M059J (cell line): ENCODE measurements around the gene PPP1R3E. TPM values are rescaled to one million over a fixed set of nuclear protein-coding genes. Genes with fewer than 3 reads are reported as not detected.
A peak's percentile ranks its signal among the peaks of the same experiment; 100 is the strongest.
"Not testable (repeated sequence)": the region's sequence is repeated elsewhere in the genome, so short reads cannot be mapped to it uniquely, and the experiment has no call there.

Source experiments
- DNase-seq: peaks from one replicate; pipeline ENCODE4 v3.0.0-alpha.2; 2012; ENCODE audit warnings: low read depth
- total RNA-seq: library from RNA; depleted of rRNA; stranded (reverse); fragments of >200 nt; shearing (Covaris generic); gene quantifications from 2 replicates; pipeline ENCODE4 v1.2.3, GENCODE V29; 2014

PPP1R3E gene
- total RNA-seq, 1 experiment from 2014 or later = 3.0 TPM

- no peak for DNase-seq
Measured at GRCh38 chr14:23297611-23298277, 4.9 kb downstream of the PPP1R3E start.

DNA sequence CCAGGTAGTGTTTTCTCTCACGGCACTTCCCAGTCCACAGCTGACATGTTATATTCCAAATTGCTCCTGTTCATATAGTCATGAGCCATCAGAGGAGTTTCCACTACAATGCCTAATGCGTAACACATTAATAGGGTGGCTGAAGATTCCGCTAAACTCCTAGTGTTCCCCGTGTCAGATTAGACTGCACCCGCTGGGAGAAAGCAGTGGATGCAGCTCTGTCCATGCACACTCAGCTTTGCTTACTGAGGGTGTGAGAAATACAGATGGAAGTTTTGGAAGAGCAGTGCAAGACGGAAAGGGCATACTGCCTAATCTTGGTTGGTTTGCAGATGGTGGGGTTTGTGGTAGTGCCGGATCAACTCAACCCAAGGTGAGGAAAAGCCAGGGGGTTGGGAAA is 5.6 kb downstream of the PPP1R3E start:
- no peak for DNase-seq

DNA sequence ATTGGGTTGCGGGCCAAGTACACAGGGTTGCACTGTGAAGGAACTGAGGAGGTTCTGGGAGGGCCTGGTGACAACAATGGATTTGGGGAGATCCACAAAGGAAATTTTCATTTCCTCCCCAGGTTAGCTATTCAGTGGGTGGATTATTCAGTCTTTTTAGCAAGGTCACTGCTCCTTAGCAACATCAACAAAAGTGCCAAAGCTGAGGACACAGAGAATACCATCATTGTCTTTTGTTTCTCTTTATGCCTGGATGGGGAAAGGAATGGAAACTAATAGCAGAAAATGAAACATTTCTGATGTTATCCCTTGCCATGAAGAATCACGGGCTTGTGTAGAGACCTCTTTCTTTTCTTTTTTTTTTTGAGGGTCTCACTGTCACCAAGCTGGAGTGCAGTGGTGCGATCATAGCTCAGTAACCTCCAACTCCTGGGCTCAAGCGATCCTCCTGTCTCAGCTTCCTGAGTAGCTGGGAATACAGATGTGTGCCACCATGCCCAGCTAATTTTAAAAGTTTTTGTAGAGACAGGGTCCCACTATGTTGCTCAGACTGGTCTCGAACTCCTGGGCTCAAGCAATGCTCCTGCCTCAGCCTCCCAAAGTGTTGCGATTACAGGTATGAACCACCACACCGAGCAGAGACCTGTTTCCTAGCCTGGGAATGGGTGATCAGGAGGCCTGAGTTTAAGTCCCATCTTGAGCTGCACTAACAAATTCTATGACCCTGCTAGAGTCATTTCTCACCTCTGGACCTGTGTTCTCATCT is 6.5 kb downstream of the PPP1R3E start:
- DNase-seq = no peak

DNA sequence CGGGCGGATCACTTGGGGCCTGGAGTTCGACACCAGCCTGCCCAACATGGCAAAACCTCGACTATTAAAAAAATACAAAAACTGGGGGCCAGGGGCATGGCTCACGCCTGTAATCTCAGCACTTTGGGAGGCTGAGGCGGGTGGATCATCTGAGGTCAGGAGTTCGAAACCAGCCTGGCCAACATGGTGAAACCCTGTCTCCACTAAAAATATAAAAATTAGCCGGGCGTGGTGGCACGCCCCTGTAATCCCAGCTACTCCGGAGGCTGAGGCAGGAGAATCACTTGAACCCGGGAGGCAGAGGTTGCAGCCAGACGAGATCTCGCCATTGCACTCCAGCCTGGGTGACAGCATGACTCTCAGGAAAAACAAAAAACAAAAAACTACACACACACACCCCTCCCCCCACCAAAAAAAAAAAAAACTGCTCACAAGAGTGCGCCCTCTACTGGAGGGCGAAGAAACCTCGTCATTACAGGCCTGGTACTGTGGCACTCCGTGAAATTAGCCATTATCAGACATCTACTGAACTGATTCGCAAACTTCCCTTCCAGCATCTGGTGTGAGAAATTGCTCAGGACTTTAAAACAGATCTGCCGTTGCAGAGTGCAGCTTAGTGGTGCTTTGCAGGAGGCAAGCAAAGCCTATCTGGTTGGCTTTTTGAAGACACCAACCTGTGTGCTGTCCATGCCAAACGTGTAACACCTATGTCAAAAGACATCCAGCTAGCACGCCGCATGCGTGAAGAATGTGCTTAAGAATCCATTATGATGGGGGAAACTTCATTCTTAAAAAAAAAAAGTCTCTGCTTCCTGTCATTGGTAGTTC is 7.7 kb downstream of the PPP1R3E start:
- peak; percentile 53 for DNase-seq

GRCh38 chr14:23286902-23287479 is 15.7 kb downstream of the PPP1R3E start:
- no peak for DNase-seq

DNA sequence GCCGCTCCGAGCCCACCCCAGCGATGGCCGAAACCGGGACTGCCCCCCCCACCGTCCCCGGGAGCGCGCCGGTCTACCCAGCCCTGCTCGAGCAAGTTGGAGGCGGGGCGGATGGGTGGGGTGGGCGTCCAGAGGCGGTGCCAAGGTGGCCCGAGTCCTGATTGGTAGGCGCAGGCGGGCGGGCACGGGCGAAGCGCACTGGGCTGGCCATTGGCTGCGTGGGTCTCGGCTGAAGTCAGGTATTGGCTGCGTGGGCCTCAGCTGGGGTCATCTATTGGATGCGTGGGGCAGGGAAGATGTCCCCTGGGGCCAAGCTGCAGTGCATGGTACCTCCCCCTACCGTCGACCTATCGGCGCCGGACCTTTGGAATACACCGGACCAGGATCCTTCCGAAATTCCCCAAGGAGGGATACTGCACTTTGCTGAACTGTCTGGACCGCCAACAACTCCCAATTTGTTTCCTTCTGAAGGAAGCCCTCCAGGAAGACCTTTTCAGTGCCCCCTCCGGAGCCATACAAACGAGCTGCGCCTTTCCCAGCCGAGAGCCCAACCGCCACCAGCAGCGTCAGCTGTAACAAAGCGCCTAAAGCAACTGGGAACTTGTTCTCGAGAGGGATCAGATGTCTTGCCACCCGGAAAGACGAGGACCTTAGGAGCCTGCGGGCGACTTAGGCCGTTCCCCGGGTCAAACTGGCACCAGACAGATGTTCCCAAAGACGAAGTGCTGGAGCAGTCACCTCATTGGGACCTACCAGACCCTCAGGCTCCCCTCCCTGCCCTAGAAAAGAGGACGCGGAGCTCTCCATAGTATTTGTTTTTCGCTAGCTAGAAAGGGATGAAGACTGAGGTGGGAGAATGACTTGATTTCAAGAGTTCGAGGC is 16.4 kb downstream of the PPP1R3E start, which contains the start of gene HOMEZ:
Gene HOMEZ, minus strand, starts transcription at position 113 of the 882 bp plus-strand sequence. CDS start 180 bp downstream, outside the sequence.
- DNase-seq = peak; percentile 97

DNA sequence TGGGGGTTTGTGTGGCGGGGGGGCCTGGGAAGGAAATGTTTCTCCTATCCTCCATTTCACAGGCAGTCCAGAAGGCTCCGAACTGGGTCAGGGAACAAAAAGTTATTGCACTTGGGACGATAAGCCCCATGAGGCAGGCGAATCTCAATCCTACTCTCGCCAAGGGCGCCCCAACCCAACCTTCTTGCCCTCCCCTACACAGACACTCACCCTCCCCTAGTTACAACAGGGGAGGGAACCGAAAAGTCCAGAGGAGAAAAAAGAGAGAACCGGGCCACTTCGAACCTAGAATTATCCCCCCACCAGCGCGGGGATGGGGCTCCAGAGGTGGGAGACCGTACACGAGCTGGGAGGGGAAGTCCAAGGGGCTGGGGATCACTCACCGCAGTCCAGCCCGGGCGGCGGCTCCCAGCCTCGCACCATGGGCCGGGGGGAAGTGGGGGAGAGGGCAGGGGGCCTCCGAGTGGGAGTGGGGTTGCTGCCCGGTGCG is 17.1 kb downstream of the PPP1R3E start:
- peak; percentile 12 for DNase-seq

- DNase-seq = no peak
Measured at GRCh38 chr14:23284654-23285529, 17.8 kb downstream of the PPP1R3E start.

DNA sequence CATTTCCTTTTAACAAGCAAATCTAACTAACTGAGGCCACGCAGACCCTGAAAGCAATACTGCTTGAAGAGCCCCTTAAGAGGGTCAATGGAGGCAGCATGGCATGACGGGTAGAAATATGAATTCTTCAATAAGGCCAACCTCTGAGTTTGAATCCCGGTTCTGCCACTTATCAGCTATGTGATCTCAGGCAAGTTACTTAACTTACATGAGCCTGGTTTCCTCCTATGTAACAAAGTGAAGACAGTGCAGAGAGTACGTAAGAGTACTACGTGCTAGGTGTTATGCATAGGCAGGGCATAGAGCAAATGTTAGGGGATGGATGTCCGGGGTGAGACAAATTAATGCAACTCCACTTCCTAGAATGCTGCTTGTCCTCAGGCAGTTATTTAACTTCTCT is 21.4 kb downstream of the PPP1R3E start:
- no peak for DNase-seq

DNA sequence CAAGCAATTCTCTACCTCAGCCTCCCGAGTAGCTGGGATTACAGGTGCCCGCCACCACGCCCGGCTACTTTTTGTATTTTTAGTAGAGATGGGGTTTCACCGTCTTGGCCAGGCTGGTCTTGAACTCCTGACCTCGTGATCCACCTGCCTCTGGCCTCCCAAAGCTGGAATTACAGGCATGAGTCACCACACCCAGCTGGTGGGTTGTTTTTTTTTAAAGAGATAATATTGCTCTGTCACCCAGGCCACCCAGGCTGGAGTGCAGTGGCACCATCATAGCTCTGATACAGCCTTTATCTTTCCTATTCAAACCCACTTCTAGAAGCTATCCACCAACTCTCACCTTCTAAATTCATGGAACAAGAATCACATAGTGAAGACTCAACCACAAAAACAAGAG is 24.7 kb downstream of the PPP1R3E start:
- DNase-seq = peak; percentile 17

DNA sequence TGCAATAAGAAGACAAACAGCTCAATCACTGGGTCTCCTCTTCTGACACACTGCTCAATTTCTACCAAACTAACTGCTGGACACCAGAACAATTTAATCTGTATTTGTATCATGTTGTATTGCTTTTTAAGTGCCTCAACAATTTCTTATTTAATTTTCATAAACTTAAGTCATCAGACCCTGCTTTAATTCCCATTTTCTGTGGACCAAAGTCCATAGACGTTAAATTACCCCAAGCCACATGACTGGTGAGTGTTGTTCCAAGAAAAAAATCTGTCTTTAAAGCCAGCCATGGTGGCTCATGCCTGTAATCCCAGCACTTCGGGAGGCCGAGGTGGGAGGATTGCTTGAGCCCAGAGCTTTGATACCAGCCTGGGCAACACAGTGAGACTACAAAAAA is 25.5 kb downstream of the PPP1R3E start:
- no peak for DNase-seq

DNA sequence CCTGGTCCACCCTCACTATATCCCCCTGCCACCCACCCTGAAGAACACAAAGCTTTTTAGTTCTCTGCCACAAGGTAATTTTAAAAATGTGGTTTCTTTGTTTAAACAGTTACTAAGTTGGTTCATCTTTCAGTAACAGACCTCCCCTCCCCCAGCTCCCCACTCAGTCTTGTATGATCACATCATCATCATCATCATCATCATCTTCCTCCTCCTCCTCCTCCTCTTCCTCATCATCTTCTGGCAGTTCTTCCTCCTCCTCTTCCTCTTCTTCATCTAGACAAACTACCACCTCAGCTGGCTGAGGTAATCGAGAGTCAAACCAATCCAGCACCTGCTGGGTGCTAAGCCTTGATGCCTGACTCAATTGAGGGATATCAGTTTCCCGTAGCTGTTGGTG is 27.2 kb downstream of the PPP1R3E start:
- DNase-seq = no peak

DNA sequence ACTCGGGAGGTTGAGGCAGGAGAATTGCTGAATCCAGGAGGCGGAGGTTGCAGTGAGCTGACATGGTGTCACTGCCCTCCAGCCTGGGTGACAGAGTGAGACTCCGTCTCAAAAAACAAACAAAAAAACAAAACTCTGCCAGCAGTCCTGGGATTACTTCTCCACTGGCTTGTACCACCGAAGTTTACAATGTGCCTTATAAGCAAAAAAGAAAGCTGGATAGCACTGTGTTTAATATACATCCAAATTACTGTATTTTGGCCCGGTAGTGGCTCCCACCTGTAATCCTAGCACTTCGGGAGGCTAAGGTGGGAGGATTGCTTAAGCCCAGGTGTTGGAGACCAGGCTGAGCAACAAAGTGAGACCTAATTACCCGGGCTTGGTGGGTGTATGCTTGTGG is 33.5 kb downstream of the PPP1R3E start:
- DNase-seq = no peak

DNA sequence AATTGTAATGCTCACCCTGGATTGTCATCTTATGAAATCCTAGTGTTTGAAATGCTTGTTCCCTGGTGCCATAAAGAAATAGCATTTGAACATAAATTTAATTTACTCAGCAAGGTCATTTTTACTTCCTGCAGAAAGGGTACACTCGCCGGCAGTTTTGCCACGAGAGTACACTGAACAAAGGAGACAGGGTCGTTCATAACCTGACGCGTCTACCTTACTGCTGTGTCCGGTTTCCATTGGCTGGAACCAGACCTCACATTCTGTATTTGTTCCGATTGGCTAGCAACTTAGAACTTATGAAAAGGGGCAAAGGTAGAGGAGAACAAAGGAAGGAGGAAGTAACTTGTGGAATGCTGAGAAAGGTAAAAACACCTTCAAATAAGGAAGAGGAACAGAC is 41.8 kb downstream of the PPP1R3E start:
- DNase-seq = not testable (repeated sequence)

GRCh38 chr14:23259426-23259825 is 43.2 kb downstream of the PPP1R3E start:
- DNase-seq = no peak

GRCh38 chr14:23258256-23258655 is 44.4 kb downstream of the PPP1R3E start:
- no peak for DNase-seq

DNA sequence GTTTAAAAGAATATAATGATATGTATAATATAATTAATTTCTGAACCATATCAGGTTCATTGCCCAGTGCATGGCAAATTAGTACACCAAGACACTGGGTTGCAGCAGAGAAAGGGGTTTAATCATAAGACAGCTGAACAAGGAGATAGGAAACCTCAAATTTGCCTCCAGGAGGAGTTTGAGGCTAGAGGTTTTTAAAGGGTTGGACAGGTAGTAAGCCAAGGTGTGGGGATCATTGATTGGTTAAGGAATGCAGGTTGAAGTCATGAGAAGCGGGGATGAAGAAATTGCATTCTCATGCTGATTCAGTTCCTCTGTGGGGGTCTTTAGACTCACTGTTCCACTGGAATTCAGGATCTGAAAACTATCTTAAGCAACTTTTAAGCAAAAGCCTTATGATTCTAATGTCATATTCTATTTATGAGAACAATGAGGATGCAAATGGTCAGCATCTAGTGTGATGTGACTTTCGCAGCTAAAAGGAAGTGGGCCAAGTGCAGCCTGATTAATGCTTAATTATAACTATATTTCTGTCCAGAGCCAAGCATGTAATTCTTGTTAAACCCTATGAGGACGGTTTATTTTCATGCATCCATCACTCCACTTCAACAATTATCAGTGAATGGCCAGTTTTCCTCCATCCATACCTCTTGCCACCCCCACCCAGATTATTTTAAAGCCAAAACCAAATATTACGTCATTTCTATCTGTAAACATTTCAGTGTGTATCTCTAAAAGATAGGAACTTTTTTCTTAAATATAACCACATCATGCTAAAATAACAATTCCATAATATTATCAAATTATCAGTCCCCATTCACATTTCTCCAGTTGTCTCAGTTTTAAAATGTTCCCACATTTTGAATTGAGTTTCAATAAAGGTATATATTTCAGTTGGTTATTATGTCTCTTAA is 50.0 kb downstream of the PPP1R3E start:
- DNase-seq = no peak

DNA sequence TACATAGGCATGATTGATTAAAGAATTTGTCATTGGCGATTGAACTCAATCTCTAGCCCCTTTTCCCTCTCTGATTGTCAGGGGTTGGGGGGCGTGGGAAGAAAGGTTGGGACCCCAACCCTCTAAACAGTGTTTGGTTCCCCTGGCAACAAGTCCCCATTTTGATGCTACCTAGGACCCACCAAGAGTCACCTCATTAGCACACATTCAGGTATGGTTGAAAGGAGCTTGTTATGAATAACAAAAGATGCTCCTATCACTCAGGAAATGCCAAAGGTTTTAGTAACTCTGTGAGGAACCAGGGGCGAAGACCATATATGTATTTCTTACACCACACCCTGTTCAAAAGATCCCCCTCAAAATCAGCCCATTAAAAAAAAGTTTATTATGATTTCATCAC is 50.7 kb downstream of the PPP1R3E start:
- no peak for DNase-seq

- DNase-seq = no peak
Measured at GRCh38 chr14:23249824-23250223, 52.8 kb downstream of the PPP1R3E start.
